CD4-positive, alpha-beta T cell treated with Interleukin-6 at 100 ng/mL for 8 hours (primary cell): ENCODE results near the gene CTBP1.
A peak's percentile ranks its signal among the peaks of the same experiment; 100 is the strongest.

Source experiments
- DNase-seq: peaks from one replicate; pipeline ENCODE4 v3.0.0-alpha.2; 2020; ENCODE audit warnings: mixed read lengths, low spot score

CTBP1 gene

GRCh38 chr4:1175635-1176229 is 73.2 kb downstream of the CTBP1 start:
- no peak for DNase-seq

DNA sequence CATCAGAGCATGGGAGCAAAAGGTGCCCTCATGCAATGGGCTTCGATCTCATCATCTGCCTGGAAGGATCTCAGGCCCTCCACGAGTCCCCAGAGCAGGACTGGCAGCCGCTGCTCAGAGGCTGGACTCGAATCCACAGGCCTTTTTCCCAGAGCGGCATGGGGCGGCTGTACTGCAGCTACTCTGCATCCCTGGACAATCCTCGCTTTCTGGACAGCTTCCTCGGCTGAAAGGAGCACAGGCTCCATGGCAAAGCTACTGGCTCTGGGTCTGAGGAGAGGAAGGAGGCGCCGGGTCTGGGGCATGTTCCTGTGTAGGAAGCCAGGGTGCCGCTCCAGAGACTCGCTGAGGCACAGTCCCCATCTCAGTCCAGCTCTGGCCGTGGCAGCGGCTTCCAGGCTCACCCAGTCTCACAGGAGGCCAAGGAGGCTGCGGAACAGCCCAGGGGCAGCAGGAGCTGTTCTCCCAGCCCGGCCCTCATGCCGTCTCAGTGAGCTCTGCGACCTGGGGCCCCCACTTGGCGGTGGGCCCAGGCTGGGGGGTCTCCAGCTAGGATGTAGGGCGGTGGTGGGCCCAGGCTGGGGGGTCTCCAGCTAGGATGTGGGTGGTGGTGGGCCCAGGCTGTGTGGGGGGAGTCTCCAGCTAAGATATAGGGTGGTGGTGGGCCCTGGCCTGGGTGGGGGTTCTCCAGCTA is 73.8 kb downstream of the CTBP1 start:
- no peak for DNase-seq

DNA sequence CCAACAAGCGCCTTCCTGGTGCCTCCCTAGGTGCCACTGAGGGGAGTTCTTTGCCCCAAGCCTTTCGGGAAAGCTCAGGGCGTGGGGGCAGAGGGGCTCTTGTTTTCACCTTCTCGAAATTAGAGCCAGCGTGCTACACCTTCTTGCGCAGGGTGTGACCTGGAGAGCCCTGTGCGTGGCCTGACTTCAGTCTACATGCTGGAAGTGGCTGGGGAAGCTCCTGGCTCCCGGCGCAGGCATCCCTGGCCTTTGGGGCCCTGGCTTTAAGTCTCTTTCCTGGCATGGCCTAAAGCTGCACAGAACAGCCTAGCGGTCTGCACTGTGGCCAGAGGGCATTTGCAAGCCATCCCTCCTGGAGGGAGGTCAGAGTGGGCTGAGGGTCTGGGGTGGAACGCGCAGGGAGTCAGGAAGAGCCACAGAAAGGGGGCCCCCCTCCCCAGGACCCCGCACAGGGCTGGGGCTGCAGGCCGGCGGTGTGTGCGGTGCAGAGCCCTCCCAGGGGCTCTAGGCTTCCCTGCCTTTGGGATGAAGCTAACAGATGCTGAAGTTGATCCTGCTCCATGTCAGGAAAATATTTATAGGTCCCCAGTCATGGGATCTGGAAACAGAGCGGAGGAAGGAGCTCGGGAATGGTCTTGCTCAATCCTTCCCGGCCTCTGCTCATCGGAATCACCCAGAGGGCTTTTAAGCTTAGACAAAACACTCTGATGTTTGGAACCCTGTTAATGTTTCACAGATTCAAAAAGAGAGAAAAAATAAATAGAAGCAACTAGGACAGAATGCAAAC is 75.8 kb downstream of the CTBP1 start:
- no peak for DNase-seq

DNA sequence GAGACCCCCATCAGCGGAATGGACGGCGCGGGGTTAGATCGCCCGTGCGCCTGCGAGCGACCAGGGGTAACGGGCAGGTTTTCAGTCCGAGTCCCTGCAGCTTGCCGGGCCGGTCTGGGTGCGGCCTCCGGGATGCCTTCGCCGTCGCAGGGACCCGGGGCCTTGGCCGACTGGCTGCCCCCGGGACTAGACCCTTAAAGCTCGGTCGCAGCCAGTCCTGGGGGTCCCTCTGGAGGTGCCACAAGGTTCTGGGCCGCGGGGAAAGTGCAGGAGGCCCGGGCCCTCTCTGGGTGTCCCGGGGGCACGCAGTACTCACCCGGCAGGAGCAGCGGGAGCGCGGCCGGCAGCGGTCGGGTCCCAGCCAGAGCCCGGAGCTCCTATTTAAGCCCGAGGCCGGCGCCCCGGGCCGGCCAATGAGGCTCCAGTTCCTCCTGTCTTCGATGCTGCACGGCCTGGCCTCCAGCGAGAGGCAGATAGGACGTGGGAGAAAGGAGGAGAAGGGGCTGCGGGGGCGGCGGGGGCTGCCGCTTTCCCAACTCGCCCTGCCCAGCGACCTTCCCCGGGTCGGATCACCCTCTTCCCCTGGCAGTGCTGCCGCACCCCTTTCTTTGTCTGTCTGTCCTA is 76.6 kb downstream of the CTBP1 start, which contains the start of gene SPON2:
Gene SPON2 (minus strand): TSS at position 356 of the 624 bp plus-strand sequence.
- DNase-seq = no peak

- DNase-seq = peak; percentile 36
Measured at GRCh38 chr4:1171311-1172227, 77.4 kb downstream of the CTBP1 start.

DNA sequence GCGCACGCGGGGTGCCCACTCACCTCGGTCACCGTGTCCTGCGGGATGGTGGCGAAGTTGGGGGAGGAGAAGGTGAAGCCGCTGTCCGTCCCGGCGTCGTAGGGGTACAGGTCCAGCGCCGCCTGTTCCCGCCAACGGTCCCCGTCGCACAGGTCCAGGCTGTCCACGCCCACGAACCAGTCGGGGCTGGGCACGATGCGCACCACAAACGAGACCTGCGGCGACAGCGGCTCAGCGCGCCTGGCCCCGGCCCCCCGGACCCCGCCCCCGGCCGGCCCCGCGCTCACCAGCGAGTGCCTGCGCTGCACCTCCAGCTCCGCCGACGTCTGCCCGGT is 78.0 kb downstream of the CTBP1 start:
- no peak for DNase-seq

GRCh38 chr4:1170156-1170975 is 78.6 kb downstream of the CTBP1 start:
- no peak for DNase-seq

DNA sequence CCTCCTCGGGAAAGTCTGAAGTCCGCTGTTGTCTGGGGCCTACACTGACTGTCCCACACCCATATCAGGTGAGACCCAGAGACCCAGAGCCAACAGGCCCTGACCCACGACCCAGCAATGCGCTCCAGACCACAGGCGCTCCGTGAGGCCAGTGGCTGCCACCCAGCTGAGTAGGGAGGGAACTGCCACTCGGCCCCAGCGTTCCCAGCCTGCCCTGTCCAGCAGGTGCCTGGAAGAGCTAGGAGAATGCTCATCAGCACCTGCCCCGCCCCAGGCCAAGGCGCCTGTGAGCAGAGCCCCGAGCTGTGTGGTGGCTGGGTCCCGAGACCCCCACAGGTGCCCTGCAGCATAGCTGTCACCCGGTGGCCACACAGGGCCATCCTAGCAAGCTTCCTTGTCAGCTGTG is 79.2 kb downstream of the CTBP1 start:
- DNase-seq = no peak

GRCh38 chr4:1169171-1169671 is 79.7 kb downstream of the CTBP1 start:
- DNase-seq = no peak

GRCh38 chr4:1168191-1169101 is 80.5 kb downstream of the CTBP1 start:
- no peak for DNase-seq

DNA sequence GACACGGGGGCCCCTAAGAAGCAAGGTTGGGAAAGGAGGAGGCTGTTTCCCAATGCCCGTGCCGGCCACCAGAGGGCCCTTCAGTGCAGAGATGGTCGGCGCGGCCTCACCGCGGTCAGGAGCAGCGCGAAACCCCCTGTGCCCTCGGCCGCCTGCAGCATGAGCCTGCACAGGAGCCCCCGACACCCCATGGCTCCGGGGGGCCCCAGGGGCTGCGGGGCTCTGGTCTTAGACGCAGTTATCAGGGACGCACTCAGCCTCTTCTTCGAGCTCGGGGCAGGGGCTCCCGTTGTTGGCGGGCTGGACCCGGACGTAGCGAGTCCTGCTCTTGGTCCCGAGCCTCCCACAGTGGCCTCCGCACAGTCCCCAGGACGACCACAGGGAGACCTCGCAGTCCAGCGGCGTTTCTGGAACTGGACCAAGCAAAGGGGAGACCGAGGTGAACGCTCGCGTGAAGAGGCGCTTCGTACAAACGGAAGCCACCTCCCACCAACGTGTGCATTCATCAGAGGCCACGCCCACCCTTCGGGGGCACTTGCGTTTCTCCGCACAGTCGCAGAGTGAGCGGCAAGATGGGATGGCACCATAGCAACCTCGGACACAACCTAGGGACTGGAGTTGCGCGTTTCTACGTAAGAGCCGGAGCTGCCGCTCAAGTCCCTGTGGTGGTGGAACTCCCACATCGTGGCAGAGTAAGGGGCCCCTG is 81.5 kb downstream of the CTBP1 start:
- DNase-seq = peak; percentile 83

GRCh38 chr4:1166509-1167243 is 82.3 kb downstream of the CTBP1 start:
- DNase-seq = no peak

DNA sequence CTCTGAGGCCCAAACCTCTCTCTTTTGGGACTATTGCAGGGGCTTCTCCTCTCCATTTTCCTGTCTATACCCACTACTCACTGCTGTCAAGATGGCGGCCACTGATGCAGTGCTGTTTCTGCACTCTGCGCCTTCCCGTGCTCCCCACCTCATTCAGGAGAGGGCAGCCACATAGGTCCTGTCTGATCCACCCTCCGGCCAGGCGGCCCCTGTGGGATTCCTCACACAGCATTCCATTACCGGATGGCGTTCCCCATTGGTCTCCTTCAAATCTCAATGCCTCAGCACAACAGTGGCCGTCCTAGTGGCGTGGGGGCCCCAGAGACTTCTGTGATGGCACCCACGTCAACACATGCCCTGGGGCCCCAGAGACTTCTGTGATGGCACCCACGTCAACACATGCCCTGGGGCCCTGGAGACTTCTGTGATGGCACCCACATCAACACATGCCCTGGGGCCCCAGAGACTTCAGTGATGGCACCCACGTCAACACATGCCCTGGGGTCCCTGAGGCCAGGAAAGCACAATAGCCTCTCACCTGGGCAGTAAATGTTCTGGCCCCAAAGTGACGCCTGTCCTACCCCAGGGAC is 83.9 kb downstream of the CTBP1 start:
- DNase-seq = no peak

- no peak for DNase-seq
Measured at GRCh38 chr4:1164444-1164843, 84.5 kb downstream of the CTBP1 start.

- no peak for DNase-seq
Measured at GRCh38 chr4:1164040-1164439, 84.9 kb downstream of the CTBP1 start.
